Large intestine (tissue), 3 donors: Measurements from ENCODE around the gene ATG4D. TPM values are rescaled to one million over a fixed set of nuclear protein-coding genes. Genes with fewer than 3 reads are reported as not detected.

Experiments
- DNase-seq, 2 donors: peaks; one replicate each; pipeline versions ENCODE4 v3.0.0 to v3.0.0-alpha.2; 2013
- H3K27ac ChIP-seq: one replicate; pipeline ENCODE4 v1.5.1; 2013; ENCODE audit warnings: low read length
- H3K27me3 ChIP-seq: 2 replicates; pipeline ENCODE4 v1.6.1; 2013; ENCODE audit warnings: low read length; ENCODE audit not compliant: control insufficient read depth, insufficient read depth
- H3K36me3 ChIP-seq: 2 replicates; pipeline ENCODE4 v1.6.1; 2013; ENCODE audit warnings: low read length; ENCODE audit not compliant: control insufficient read depth, insufficient read depth
- H3K4me1 ChIP-seq: one replicate; pipeline ENCODE4 v1.6.1; 2013; ENCODE audit warnings: low read length; ENCODE audit not compliant: control insufficient read depth, insufficient read depth
- H3K4me3 ChIP-seq: one replicate; pipeline ENCODE4 v1.5.1; 2013; ENCODE audit warnings: low read length
- H3K9me3 ChIP-seq: one replicate; pipeline ENCODE4 v1.6.1; 2013; ENCODE audit warnings: mild to moderate bottlenecking, low read depth, low read length, moderate library complexity; ENCODE audit not compliant: control insufficient read depth
- WGBS: methylation state at CpG from one replicate; pipeline ENCODE4 v1.1.5; 2013; ENCODE audit warnings: low lambda C conversion rate; ENCODE audit not compliant: insufficient coverage; 5-methylcytosine and 5-hydroxymethylcytosine counted together
- polyA plus RNA-seq: library from polyadenylated mRNA; unstranded; fragments of 120-200 nt; gene quantifications from one replicate; pipeline ENCODE4 v1.2.1, GENCODE V29; 2013

ATG4D gene
- polyA plus RNA-seq, 1 donor: 30.0 TPM

DNA sequence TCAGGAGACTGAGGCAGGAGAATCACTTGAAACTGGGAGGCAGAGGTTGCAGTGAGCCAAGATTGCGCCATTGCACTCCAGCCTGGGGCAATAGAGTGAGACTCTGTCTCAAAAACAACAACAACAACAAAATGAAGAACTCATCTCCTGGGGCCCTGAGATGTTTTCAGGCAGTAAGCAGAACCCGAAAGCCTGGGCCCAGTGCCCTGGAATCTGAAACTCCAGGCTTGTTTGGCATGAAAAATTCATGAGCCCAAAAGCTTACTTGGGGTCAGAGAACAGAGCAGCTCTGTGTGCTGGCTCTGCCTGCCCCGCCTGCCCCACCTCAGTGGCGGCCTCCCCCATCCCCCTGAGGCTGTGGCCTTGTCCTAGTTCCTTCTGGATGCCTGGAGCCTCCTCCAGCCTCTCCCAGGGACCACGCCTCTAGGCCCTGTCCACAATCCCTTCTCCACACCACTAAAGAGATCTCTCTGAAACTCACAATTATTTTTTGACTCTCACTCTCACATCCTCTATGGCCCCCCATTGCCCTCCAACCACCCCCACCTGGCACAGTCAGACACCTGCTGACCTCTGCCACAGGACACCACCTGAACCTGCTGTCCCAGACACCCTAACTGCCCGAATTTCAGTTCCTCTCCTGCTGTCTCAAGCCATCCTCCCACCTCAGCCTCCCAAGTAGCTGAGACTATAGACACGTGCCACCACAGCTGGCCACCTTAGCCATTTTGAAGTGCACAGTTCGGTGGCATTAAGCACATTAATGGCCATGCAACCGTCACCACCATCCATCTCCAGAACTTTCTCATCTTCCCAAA is 50.3 kb downstream of the ATG4D start:
- Histone ChIP-seq H3K27ac (no peak overlapping the region), H3K4me1 (no peaks in the 10 kb centered on the region)
- 100% methylated on average over 1 of the region's 9 CpGs for WGBS

DNA sequence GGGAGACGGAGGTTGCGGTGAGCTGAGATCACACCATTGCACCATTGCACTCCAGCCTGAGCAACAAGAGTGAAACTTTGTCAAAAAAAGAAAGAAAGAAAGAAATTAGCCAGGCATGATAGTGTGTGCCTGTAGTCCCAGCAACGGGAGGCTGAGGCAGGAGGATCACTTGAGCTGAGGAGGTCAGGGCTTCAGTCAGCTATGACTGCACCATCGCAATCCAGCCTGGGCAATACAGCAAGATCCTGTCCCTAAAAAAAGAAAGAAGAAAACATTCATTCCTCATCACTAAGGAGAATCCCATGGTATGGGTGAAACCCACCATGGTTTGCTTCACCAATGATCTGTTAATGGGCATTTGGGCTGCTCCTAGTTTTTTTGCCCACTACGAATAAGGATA is 56.4 kb downstream of the ATG4D start:
- peaks cover 15% of the 10 kb centered on the region for H3K27me3 ChIP-seq
- H3K27ac ChIP-seq: no peak overlapping the region
- no peak overlapping the region for H3K4me3 ChIP-seq
- H3K4me1 ChIP-seq: peaks cover 2% of the 10 kb centered on the region
- DNase-seq: no peak
- 100% methylated on average over 1 of the region's 5 CpGs for WGBS
- H3K36me3 ChIP-seq: no peaks in the 10 kb centered on the region
- H3K9me3 ChIP-seq: peaks cover 4% of the 10 kb centered on the region

More for the DNA sequence above, 50.3 kb downstream of the ATG4D start:
- DNase-seq: no peak
- H3K36me3 ChIP-seq: no peaks in the 10 kb centered on the region
- H3K27me3 ChIP-seq: no peaks in the 10 kb centered on the region
- H3K9me3 ChIP-seq: no peaks in the 10 kb centered on the region
- no peak overlapping the region for H3K4me3 ChIP-seq

DNA sequence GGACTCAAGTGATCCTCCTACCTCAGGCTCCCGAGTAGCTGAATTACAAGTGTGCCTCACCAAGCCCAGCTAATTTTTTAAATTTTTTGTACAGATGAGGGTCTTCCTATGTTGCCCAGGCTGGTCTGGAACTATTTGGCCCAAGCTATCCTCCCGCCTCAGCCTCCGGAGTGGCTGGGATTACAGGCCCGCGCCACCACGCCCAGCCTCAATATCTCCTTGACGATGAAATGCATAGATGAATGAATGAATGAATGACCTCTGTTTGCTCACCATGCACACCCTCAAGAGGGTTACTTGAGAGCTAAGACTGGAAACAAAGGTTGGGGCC is 58.3 kb downstream of the ATG4D start:
- Histone ChIP-seq H3K4me3 (no peak overlapping the region), H3K27me3 (peaks cover 15% of the 10 kb centered on the region), H3K36me3 (no peaks in the 10 kb centered on the region), H3K27ac (no peak overlapping the region), H3K4me1 (peaks cover 2% of the 10 kb centered on the region), H3K9me3 (peaks cover 4% of the 10 kb centered on the region)
- WGBS: no CpG with 5 or more reads among the region's 7 CpGs
- DNase-seq: no peak

DNA sequence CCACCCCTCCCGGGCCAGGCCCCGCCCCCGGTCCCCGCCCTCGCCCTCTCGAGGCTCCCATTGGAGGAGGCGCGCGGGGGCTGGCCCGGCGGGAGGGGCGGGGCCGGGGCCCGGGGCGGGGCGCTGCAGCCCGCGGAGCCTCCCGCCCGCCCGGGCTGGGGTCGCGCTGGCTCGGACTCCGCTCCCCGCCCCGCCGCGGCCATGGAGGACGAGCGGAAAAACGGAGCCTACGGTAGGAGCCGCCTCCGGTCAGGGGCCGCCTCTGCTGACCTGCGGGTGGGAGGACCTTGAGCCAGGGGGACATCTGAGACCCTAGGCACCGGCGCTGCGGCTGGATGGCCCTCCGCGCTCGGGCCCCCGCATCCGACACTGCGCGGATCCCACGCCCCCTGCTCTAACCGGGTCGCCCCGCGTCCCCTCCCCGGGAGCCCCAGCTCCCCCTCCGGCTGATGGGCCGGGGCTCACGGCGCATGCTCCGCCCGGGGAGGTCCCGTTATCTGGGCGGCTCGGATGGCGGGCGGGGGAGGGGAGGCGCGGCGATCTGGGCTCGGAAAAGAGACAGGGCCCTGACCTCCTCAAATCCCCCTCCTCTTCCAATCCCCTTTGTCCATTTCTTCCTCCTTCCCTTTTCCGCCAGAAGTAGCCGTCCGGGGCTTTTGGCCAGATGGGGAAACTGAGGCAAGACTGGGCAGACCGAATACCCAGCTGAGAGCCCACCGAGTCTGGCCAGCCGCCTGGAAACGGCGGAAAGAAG is 58.8 kb downstream of the ATG4D start:
- peaks cover 4% of the 10 kb centered on the region for H3K9me3 ChIP-seq
- DNase-seq: peak; percentile 37 to 47
- peaks cover 15% of the 10 kb centered on the region for H3K27me3 ChIP-seq
- no peaks in the 10 kb centered on the region for H3K36me3 ChIP-seq
- H3K4me3 ChIP-seq: peak overlapping the region; percentile 48
- peaks cover 2% of the 10 kb centered on the region for H3K4me1 ChIP-seq
- peak overlapping the region; percentile 39 for H3K27ac ChIP-seq
- WGBS: no CpG with 5 or more reads among the region's 76 CpGs

Other genes starting within 250 kb of the ATG4D start
- 7.6 TPM for gene ZGLP1, start 234.1 kb upstream of the ATG4D start, polyA plus RNA-seq
- 17.9 TPM for gene FDX2, start 227.9 kb upstream of the ATG4D start, polyA plus RNA-seq
- 45.2 TPM for gene RAVER1, start 210.4 kb upstream of the ATG4D start, polyA plus RNA-seq
- gene ICAM3, start 204.3 kb upstream of the ATG4D start, polyA plus RNA-seq: 5.3 TPM
- 111 TPM for gene TYK2, start 163.3 kb upstream of the ATG4D start, polyA plus RNA-seq
- gene CDC37, start 140.4 kb upstream of the ATG4D start, polyA plus RNA-seq: 155 TPM
- gene PDE4A, start 123.4 kb upstream of the ATG4D start, polyA plus RNA-seq: 2.2 TPM
- gene KEAP1, start 40.5 kb upstream of the ATG4D start, polyA plus RNA-seq: 36.7 TPM
- 0.96 TPM for gene S1PR5, start 26.5 kb upstream of the ATG4D start, polyA plus RNA-seq
- gene KRI1, start 22.1 kb downstream of the ATG4D start, polyA plus RNA-seq: 22.1 TPM
- 10.3 TPM for gene CDKN2D, start 25.1 kb downstream of the ATG4D start, polyA plus RNA-seq
- gene AP1M2, start 43.4 kb downstream of the ATG4D start, polyA plus RNA-seq: 69.2 TPM
- gene SLC44A2, start 81.6 kb downstream of the ATG4D start, polyA plus RNA-seq: 30.0 TPM
- gene ILF3, start 110.4 kb downstream of the ATG4D start, polyA plus RNA-seq: 199 TPM
- gene QTRT1, start 157.5 kb downstream of the ATG4D start, polyA plus RNA-seq: 49.2 TPM
- 131 TPM for gene DNM2, start 174.2 kb downstream of the ATG4D start, polyA plus RNA-seq